ENCODE data around the gene RHEB. TPM values are rescaled to one million over a fixed set of nuclear protein-coding genes. Genes with fewer than 3 reads are reported as not detected.

RHEB gene
- total RNA-seq, 1 experiment from 2014 or later, result 87.0 TPM

DNA sequence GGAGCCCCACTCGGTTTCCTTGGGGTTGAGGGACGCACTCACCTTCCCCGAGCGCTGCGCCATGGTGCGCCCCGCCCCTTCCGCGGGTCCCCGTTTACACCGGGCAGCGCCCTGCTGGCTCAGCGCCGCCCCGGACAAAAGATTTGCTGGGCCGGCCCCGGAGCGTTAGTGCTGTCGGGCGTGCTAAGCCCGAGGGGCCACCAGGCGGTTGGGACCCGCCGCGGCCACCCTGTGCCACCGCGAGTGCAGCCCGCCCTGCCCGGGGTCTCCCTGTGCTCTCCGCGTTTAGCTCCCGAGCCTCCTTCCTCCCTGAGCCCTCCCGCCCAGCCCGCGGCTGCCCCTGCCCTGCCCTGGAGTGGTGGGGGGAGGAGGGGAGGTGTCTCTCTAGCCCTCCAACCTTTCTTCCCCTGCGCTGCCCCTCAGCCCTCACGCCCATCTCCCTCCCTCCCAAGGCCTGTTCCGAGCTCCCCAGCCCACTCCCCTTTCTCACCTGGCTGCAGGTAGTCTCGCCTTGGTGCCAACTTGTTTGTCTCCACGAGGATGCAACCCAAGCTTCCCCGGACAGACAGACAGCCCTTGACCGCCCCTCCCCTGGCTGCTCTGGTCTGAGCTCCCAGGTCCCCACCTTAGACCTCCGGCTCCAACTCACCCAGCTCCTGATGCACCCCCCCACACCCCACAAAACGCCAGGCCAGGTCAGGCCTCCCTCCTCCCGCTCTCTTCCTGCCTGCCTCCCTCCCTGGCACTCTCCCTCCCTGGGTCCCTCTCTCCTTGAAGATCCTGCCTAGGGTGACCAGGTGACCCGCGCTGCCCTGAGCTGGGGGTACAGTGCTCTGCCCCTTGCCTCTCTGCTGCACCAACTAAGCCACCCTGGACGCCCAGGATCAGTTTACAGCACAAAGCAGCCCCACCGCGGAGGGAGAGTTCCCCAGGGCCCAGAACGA lies 79.6 kb downstream of the RHEB start, which contains the start of gene CRYGN:
Gene CRYGN, minus strand, starts transcription at position 287 of the 944 bp plus-strand sequence. Its CDS starts 224 bp downstream, at position 63.
- no TSS peak for BruUV-seq (replicated peaks)
- intact Hi-C loops (cut with micrococcal nuclease), result no loop called here
- Histone ChIP-seq H3K4me2 (ENCODE audit: low read length) (no peak within 1 kb of the TSS), H3K4me3 (ENCODE audit: low read length) (no peak within 1 kb of the TSS), H3F3A (ENCODE audit: low read length, unreplicated experiment) (no peaks in the 10 kb centered on the region), H3K9ac (ENCODE audit: low read length) (no peak within 1 kb of the TSS), H3K9me2 (replicated peaks; ENCODE audit: low read length) (no peaks in the 10 kb centered on the region), H4K20me1 (ENCODE audit: low read length) (no peaks in the 10 kb centered on the region), H3K27me3 (ENCODE audit: low read length) (peaks cover 18% of the 10 kb centered on the region), H3K36me3 (ENCODE audit: low read depth, low read length) (no peaks in the 10 kb centered on the region), H2AFZ (ENCODE audit: low read length) (no peak within 1 kb of the TSS), H3K79me2 (ENCODE audit: low read length) (no peaks in the 10 kb centered on the region), H3K9me3 (ENCODE audit: low read length) (no peaks in the 10 kb centered on the region), H3K4me1 (ENCODE audit: insufficient read depth, low read length) (no peaks in the 10 kb centered on the region), H3K27ac (ENCODE audit: low read length) (no peak within 1 kb of the TSS)
- TF ChIP-seq CTCF (conservative IDR thresholded peaks at IDR 0.05; ENCODE audit: low read depth, low read length) (no peak), EZH2phosphoT487 (IDR thresholded peaks at IDR 0.05; ENCODE audit: borderline replicate concordance, low read length) (no peak)
- ATAC-seq (no peak), DNase-seq (no peak)
- ChIA-PET POLR2A (ENCODE audit: unreplicated experiment) (no interaction called here), CTCF (no interaction called here)

DNA sequence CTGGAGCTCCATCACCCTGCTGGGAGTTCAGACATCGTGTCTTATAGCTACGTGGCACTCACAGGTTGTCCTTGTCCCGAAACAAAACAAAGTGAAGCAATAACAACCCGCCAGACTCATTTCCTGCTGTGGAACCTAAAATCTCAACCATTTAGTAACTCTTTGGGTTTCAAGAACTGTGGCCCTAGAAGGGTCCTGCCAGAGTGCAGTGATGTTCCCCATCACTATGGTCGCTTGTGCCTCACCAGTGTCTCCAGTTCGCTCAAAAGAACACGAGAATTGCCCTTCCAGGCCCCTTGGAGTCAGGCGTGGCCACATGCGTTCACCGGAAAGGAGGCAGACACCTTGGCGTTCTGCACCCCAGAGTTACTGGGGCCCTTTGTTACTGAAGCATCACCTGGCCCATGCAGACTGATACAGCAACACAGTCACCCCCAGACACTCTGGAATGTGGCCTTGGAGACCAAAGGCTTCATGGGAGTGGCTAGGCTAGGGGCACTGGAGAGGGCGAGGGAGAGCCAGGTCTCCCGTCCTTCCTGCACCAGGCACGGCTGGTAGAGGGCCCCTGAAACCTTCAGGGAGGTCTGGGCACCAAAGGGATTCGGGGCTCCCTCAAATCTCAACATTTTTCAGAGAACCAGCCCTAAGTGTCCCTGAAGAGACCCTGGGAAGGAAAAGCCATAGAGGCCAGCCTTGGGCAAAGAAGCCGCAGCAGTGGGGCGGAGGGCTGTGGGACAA lies 80.7 kb downstream of the RHEB start:
- ATAC-seq, result no peak
- no peaks in the 10 kb centered on the region for H3K79me2 ChIP-seq (ENCODE audit: low read length)
- no peaks in the 10 kb centered on the region for H3K9me3 ChIP-seq (ENCODE audit: low read length)
- TF ChIP-seq EZH2 (IDR thresholded peaks at IDR 0.05; ENCODE audit: low read length, unreplicated experiment) (no peak), EZH2phosphoT487 (IDR thresholded peaks at IDR 0.05; ENCODE audit: borderline replicate concordance, low read length) (no peak), CTCF (conservative IDR thresholded peaks at IDR 0.05; ENCODE audit: low read depth, low read length) (no peak)
- H3K4me1 ChIP-seq (ENCODE audit: insufficient read depth, low read length), result no peaks in the 10 kb centered on the region
- no peaks in the 10 kb centered on the region for H3K9me2 ChIP-seq (replicated peaks; ENCODE audit: low read length)
- no peaks in the 10 kb centered on the region for H3F3A ChIP-seq (ENCODE audit: low read length, unreplicated experiment)
- H4K20me1 ChIP-seq (ENCODE audit: low read length), result no peaks in the 10 kb centered on the region
- H3K4me3 ChIP-seq (ENCODE audit: low read length), result no peak overlapping the region
- ChIA-PET CTCF (no interaction called here), POLR2A (ENCODE audit: unreplicated experiment) (no interaction called here)
- H3K27me3 ChIP-seq (ENCODE audit: low read length), result peaks cover 18% of the 10 kb centered on the region
- H3K36me3 ChIP-seq (ENCODE audit: low read depth, low read length), result no peaks in the 10 kb centered on the region
- no TSS peak for BruUV-seq (replicated peaks)
- H3K9ac ChIP-seq (ENCODE audit: low read length), result no peak overlapping the region
- H2AFZ ChIP-seq (ENCODE audit: low read length), result no peak overlapping the region
- no peak overlapping the region for H3K4me2 ChIP-seq (ENCODE audit: low read length)
- DNase-seq, result no peak
- intact Hi-C loops (cut with micrococcal nuclease), result no loop called here
- H3K27ac ChIP-seq (ENCODE audit: low read length), result no peak overlapping the region

All from PC-3 (cell line).